ENCODE measurements around the gene GTPBP3. TPM values are rescaled to one million over a fixed set of nuclear protein-coding genes. Genes with fewer than 3 reads are reported as not detected.

The GTPBP3 gene
- total RNA-seq, 2 experiments from 2014 or later: 21.2 to 24.0 TPM

DNA sequence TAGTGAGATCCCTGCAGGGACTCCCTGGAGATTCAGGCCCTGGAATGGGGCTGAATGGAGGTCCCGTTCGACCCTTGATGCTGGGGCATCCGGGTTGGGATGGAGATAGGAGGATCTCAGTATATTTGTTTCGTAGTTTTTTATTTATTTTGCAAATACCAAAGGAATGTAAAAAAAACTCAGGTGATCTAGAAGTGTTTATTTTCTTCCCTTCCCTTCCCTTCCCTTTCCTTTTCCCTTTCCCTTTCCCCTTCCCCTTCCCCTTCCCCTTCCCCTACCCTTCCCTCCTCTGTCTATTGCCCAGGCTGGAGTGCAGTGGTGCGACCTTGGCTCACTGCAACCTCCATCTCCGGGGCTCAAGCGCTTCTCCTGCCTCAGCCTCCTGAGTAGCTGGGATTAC, 4.5 kb downstream of the GTPBP3 start:
- intact Hi-C loops (cut with DNase I, micrococcal nuclease): no loop called here
- no peak overlapping the region for H3K4me3 Mint-ChIP-seq

DNA sequence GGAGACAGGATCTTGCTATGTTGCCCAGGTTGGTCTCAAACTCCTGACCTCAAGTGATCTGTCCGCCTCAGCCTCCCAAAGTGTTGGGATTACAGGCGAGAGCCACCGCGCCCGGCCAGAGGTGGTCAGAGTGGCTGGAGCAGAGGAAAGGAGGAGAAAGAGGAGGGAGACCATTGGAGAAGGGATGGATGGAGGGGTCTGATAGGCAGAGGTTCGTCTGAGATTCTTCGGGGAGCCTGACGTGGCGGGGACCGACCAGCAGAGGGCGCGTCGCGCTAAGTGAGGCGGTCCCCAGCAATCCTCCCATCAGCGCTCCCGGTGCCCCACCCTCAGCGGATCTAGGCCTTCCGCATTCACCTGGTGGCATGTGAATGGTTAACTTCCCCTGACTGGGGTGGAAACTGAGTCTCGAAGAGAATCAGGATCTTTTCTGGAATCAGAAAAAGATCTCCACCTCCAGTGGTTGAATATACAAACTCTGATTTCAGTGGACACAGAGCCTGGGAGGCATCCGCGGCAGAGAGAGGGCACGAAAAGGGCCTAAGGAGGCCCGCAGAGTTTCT, 8.8 kb downstream of the GTPBP3 start:
- H3K36me3 Mint-ChIP-seq (ENCODE audit: low read depth): peaks cover 5% of the 10 kb centered on the region
- no peaks in the 10 kb centered on the region for H3K9me3 Mint-ChIP-seq
- H3K36me3 ChIP-seq (ENCODE audit: insufficient read depth, low read length): peaks cover 5% of the 10 kb centered on the region
- peak overlapping the region; percentile 34 for H3K4me3 Mint-ChIP-seq
- ChIA-PET CTCF (no interaction called here), POLR2A (no interaction called here)
- TF ChIP-seq, protein P1, sequence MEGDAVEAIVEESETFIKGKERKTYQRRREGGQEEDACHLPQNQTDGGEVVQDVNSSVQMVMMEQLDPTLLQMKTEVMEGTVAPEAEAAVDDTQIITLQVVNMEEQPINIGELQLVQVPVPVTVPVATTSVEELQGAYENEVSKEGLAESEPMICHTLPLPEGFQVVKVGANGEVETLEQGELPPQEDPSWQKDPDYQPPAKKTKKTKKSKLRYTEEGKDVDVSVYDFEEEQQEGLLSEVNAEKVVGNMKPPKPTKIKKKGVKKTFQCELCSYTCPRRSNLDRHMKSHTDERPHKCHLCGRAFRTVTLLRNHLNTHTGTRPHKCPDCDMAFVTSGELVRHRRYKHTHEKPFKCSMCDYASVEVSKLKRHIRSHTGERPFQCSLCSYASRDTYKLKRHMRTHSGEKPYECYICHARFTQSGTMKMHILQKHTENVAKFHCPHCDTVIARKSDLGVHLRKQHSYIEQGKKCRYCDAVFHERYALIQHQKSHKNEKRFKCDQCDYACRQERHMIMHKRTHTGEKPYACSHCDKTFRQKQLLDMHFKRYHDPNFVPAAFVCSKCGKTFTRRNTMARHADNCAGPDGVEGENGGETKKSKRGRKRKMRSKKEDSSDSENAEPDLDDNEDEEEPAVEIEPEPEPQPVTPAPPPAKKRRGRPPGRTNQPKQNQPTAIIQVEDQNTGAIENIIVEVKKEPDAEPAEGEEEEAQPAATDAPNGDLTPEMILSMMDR (IDR thresholded peaks at IDR 0.05): peak; percentile 97
- no peak overlapping the region for H3K27ac Mint-ChIP-seq
- DNase-seq: peak; percentile 52 to 87 (median 72)
- ATAC-seq (ENCODE audit: poor library complexity): peak; percentile 98
- H3K9me3 ChIP-seq (ENCODE audit: control insufficient read depth in 1 of 2, insufficient read depth in 1 of 2, low read length in 2 of 2): no peaks in the 10 kb centered on the region
- H3K4me3 ChIP-seq (ENCODE audit: low read length): no peak overlapping the region
- H3K27me3 Mint-ChIP-seq: peaks cover 37% of the 10 kb centered on the region
- H3K27me3 ChIP-seq (ENCODE audit: control insufficient read depth in 1 of 2, insufficient read depth in 2 of 2, low read length in 2 of 2): peaks cover 2 to 18% of the 10 kb centered on the region in 2 experiments
- peaks cover 10% of the 10 kb centered on the region for H3K4me1 ChIP-seq (ENCODE audit: insufficient read depth, low read length)
- no peak overlapping the region for H3K27ac ChIP-seq (ENCODE audit: low read depth in 1 of 2, low read length in 2 of 2)
- peaks cover 5% of the 10 kb centered on the region for H3K4me1 Mint-ChIP-seq (ENCODE audit: low read depth)
- intact Hi-C loops (cut with DNase I, micrococcal nuclease): loop anchor here (1.0 kb wide), 4 partner anchors 40 to 120 kb away; no protein-coding TSS in a partner anchor

More for the DNA sequence above, 4.5 kb downstream of the GTPBP3 start:
- Histone ChIP-seq H3K36me3 (ENCODE audit: insufficient read depth, low read length) (peaks cover 7% of the 10 kb centered on the region), H3K27me3 (ENCODE audit: control insufficient read depth in 1 of 2, insufficient read depth in 2 of 2, low read length in 2 of 2) (no peaks in the 10 kb centered on the region), H3K4me3 (ENCODE audit: low read length) (no peak overlapping the region), H3K4me1 (ENCODE audit: insufficient read depth, low read length) (peaks cover 23% of the 10 kb centered on the region), H3K27ac (ENCODE audit: low read depth in 1 of 2, low read length in 2 of 2) (no peak overlapping the region), H3K9me3 (ENCODE audit: control insufficient read depth in 1 of 2, insufficient read depth in 1 of 2, low read length in 2 of 2) (no peaks in the 10 kb centered on the region)
- no peaks in the 10 kb centered on the region for H3K27me3 Mint-ChIP-seq
- H3K9me3 Mint-ChIP-seq: no peaks in the 10 kb centered on the region
- no peak overlapping the region for H3K27ac Mint-ChIP-seq
- peaks cover 11% of the 10 kb centered on the region for H3K36me3 Mint-ChIP-seq (ENCODE audit: low read depth)
- ChIA-PET POLR2A (no interaction called here), CTCF (interaction anchor here (0.7 kb wide), 1 partner anchor 49 kb away, joined by 3 read pairs; no protein-coding TSS in a partner anchor)
- no peak for DNase-seq
- TF ChIP-seq, protein P1 (IDR thresholded peaks at IDR 0.05): no peak
- H3K4me1 Mint-ChIP-seq (ENCODE audit: low read depth): peaks cover 12% of the 10 kb centered on the region
- no peak for ATAC-seq (ENCODE audit: poor library complexity)

DNA sequence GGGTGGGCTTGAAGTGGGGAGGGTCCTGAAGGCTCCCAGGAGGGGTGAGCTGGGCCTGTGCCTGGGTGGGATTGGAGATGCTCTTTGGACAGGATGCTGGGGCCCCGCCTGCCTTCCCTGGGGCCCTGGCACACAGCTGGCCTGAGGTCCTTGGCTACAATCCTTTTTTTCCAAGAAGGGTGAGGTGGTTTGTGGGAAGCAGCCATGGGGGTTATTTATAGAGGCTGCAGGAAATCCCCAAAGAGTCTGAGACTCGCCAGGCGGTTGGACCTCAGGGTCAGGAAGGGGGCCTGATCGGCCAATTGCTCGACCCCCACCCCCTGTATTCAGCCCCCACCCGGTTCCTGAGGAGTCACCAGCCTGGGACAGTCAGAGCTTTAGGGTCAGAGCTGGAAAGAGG, 10.0 kb downstream of the GTPBP3 start:
- ATAC-seq (ENCODE audit: poor library complexity) (no peak), DNase-seq (no peak)
- H3K36me3 Mint-ChIP-seq (ENCODE audit: low read depth): no peaks in the 10 kb centered on the region
- intact Hi-C loops (cut with DNase I, micrococcal nuclease): no loop called here
- H3K4me3 Mint-ChIP-seq: no peak overlapping the region
- Histone ChIP-seq H3K36me3 (ENCODE audit: insufficient read depth, low read length) (no peaks in the 10 kb centered on the region), H3K27me3 (ENCODE audit: control insufficient read depth in 1 of 2, insufficient read depth in 2 of 2, low read length in 2 of 2) (peaks cover 2 to 18% of the 10 kb centered on the region in 2 experiments), H3K4me3 (ENCODE audit: low read length) (no peak overlapping the region), H3K27ac (ENCODE audit: low read depth in 1 of 2, low read length in 2 of 2) (no peak overlapping the region), H3K4me1 (ENCODE audit: insufficient read depth, low read length) (peaks cover 14% of the 10 kb centered on the region), H3K9me3 (ENCODE audit: control insufficient read depth in 1 of 2, insufficient read depth in 1 of 2, low read length in 2 of 2) (no peaks in the 10 kb centered on the region)
- TF ChIP-seq, protein P1 (IDR thresholded peaks at IDR 0.05): no peak
- no peaks in the 10 kb centered on the region for H3K9me3 Mint-ChIP-seq
- CTCF ChIA-PET: interaction anchor here (0.6 kb wide), 1 partner anchor 840 kb away, joined by 3 read pairs; no protein-coding TSS in a partner anchor
- H3K27me3 Mint-ChIP-seq: peaks cover 45% of the 10 kb centered on the region
- peaks cover 5% of the 10 kb centered on the region for H3K4me1 Mint-ChIP-seq (ENCODE audit: low read depth)
- H3K27ac Mint-ChIP-seq: no peak overlapping the region
- POLR2A ChIA-PET: no interaction called here
